Endothelial cell (in vitro differentiated cells): ENCODE measurements around the gene OTUB2. TPM values are rescaled to one million over a fixed set of nuclear protein-coding genes. Genes with fewer than 3 reads are reported as not detected.

Experiments used
- DNase-seq: peaks from one replicate; pipeline ENCODE4 v3.0.0; 2021; ENCODE audit warnings: low spot score
- H3K27ac Mint-ChIP-seq: one replicate; pipeline ENCODE4 v1.8.0; 2021; ENCODE audit warnings: mixed read lengths, inconsistent platforms; ENCODE audit not compliant: unreplicated experiment
- H3K27me3 Mint-ChIP-seq: one replicate; pipeline ENCODE4 v1.8.0; 2021; ENCODE audit warnings: mild to moderate bottlenecking, moderate library complexity, mixed read lengths, inconsistent platforms; ENCODE audit not compliant: unreplicated experiment
- H3K36me3 Mint-ChIP-seq: one replicate; pipeline ENCODE4 v1.8.0; 2021; ENCODE audit warnings: mild to moderate bottlenecking, low read depth, mixed read lengths, inconsistent platforms; ENCODE audit not compliant: unreplicated experiment
- H3K4me1 Mint-ChIP-seq: one replicate; pipeline ENCODE4 v1.8.0; 2021; ENCODE audit warnings: mild to moderate bottlenecking, mixed read lengths, inconsistent platforms; ENCODE audit not compliant: unreplicated experiment
- H3K4me3 Mint-ChIP-seq: one replicate; pipeline ENCODE4 v1.8.0; 2021; ENCODE audit warnings: mild to moderate bottlenecking, mixed read lengths, inconsistent platforms; ENCODE audit not compliant: unreplicated experiment
- H3K9me3 Mint-ChIP-seq: one replicate; pipeline ENCODE4 v1.8.0; 2021; ENCODE audit warnings: mixed read lengths, inconsistent platforms; ENCODE audit not compliant: unreplicated experiment
- total RNA-seq: library from RNA; stranded (reverse); fragmentation: NEBNext Ultra II Directional; extraction: Animal tissue kit (Norgen Biotek cat#: 25700); gene quantifications from one replicate; pipeline ENCODE4 v1.2.1, GENCODE V29; 2021; ENCODE audit not compliant: unreplicated experiment
- TF ChIP-seq, protein P1 (sequence below): fragments of 200-600 bp; sonication (generic); IDR thresholded peaks from one replicate; pipeline ENCODE4 v1.5.0; 2021; ENCODE audit warnings: antibody characterized with exemption; ENCODE audit not compliant: unreplicated experiment

The OTUB2 gene
- total RNA-seq, 1 donor from 2014 or later: 2.3 TPM

DNA sequence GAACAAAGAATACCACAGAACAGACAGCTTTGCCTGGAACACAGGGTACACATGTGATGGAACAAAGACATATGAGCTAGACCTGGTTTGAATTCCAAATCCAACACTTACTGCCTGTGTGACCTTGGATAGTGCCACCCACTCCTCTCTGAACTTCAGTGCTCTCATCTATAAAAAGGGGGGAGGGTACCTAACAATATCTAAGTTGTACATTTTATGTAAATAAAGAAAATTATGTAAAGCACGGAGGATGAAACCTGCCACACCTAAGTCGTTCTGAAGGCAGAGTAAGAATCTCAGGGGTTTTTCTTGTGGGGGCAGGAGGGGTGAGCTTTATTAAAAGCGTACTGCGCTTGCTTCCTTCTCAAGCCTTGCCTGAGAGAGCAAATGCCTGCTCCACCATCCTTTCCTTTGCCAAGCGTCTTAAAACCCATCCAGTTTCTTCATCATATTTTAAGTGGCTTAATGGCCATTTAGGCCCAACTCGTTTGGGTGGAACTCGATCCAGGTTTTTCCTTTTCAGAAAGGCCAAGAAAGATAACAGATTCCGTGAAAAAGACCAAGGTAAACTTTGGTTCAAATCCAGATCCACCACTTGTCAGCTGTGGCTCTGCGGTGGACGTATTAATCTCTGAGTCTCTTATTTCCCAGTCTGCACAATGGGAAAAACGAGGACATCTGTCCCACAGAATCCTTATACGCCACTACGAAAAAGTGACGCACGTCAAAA lies 53.9 kb downstream of the OTUB2 start:
- TF ChIP-seq, protein P1, sequence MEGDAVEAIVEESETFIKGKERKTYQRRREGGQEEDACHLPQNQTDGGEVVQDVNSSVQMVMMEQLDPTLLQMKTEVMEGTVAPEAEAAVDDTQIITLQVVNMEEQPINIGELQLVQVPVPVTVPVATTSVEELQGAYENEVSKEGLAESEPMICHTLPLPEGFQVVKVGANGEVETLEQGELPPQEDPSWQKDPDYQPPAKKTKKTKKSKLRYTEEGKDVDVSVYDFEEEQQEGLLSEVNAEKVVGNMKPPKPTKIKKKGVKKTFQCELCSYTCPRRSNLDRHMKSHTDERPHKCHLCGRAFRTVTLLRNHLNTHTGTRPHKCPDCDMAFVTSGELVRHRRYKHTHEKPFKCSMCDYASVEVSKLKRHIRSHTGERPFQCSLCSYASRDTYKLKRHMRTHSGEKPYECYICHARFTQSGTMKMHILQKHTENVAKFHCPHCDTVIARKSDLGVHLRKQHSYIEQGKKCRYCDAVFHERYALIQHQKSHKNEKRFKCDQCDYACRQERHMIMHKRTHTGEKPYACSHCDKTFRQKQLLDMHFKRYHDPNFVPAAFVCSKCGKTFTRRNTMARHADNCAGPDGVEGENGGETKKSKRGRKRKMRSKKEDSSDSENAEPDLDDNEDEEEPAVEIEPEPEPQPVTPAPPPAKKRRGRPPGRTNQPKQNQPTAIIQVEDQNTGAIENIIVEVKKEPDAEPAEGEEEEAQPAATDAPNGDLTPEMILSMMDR: no peak
- H3K4me1 Mint-ChIP-seq: peaks cover 33% of the 10 kb centered on the region
- peaks cover 17% of the 10 kb centered on the region for H3K36me3 Mint-ChIP-seq
- DNase-seq: no peak
- peak overlapping the region; percentile 82 for H3K27ac Mint-ChIP-seq
- peaks cover 5% of the 10 kb centered on the region for H3K27me3 Mint-ChIP-seq
- H3K4me3 Mint-ChIP-seq: peak overlapping the region; percentile 100
- no peaks in the 10 kb centered on the region for H3K9me3 Mint-ChIP-seq

DNA sequence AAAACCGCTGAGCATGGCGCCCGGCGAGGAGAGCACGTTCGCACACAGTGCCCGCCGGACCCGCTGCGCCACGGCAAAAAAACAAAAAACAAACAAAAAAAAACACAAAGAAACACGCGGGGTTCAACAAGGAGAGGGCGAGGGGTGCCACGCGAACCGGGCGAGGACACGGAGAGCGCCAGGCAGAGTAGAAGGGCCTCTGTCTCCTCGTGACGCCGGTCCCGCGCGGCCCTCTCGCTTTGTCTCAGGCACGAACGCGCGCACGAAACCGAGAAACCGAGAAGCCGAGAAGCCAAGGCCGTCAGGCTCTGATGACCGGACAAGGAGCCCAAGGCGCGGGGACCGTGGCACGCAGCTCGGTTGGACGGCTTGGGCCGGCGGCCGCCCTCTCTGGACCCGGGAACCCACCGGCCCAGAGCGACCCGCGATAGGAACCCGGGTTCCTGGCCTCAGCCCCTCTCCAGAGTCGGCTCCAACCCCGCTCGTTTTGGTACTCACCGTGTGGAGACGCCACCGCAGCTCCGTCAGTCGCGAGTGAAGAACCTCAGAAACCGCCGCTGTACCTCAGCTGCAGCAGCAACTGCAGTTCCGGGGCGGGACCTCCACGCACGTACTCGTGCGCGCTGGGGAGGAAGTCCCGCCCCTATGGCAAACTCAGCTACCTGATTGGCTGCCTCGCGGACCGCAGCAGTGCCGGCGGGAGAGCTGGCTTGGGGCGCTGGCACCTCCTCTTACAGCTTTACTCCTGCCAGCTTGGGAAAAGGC lies 54.7 kb downstream of the OTUB2 start, which contains the start of the genes DDX24 and IFI27L1:
Gene DDX24, minus strand, starts transcription at position 582 of the 765 bp plus-strand sequence. CDS start 1,460 bp downstream, outside the sequence.
Gene IFI27L1, plus strand, starts transcription at position 690 of the 765 bp plus-strand sequence. CDS start 15,628 bp downstream, outside the sequence.
- peak; percentile 94 for DNase-seq
- Mint-ChIP-seq H3K27ac (peak within 1 kb of the TSS; percentile 82), H3K36me3 (peaks cover 11% of the 10 kb centered on the region), H3K4me1 (peaks cover 33% of the 10 kb centered on the region), H3K27me3 (peaks cover 5% of the 10 kb centered on the region), H3K9me3 (no peaks in the 10 kb centered on the region), H3K4me3 (peak within 1 kb of the TSS; percentile 100)
- TF ChIP-seq, protein P1: no peak

DNA sequence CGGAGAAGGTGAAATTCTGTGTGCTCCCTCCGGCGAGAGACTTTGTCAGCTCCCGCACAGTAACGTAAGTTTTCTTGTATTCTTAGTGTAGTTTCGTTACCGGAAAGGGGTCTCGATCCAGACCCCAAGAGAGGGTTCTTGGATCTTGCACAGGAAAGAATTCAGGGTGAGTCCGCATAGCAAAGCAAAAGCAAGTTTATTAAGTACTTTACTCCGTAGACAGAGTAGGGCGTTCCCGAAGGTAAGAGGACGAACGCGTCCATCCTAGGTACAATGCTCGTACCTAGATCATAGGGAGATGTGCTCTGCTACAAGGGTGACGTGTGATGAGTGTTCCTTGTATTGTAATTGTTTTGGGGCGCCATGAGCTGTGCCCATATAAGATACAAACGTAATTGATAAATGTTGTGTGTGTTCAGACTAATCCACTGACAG lies 55.3 kb downstream of the OTUB2 start:
- Mint-ChIP-seq H3K36me3 (peaks cover 11% of the 10 kb centered on the region), H3K4me1 (peaks cover 33% of the 10 kb centered on the region), H3K27ac (peak overlapping the region; percentile 58), H3K27me3 (peaks cover 5% of the 10 kb centered on the region), H3K4me3 (peak overlapping the region; percentile 97), H3K9me3 (no peaks in the 10 kb centered on the region)
- no peak for DNase-seq
- TF ChIP-seq, protein P1: no peak

DNA sequence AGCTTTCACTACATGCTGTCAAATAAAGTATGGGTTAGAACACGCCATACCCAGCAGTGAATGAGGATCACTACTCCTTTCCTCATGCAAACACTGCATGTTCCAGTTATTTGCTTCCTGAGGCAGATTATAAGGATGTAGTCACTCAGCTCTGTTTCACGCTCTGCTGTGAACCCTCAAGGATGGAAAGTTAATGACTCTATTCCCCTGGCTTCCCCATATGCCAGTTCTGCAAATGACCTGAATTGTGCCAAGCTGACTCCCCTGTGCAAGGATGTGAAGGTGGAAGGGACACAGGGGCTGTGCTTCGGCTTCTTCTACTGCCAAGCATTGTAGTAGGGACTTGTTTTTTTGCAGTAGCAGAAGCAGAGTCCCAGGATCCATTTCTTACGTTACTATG lies 61.8 kb downstream of the OTUB2 start:
- no peak for DNase-seq
- no peaks in the 10 kb centered on the region for H3K36me3 Mint-ChIP-seq
- peaks cover 3% of the 10 kb centered on the region for H3K4me1 Mint-ChIP-seq
- H3K9me3 Mint-ChIP-seq: no peaks in the 10 kb centered on the region
- no peak overlapping the region for H3K27ac Mint-ChIP-seq
- no peak overlapping the region for H3K4me3 Mint-ChIP-seq
- no peaks in the 10 kb centered on the region for H3K27me3 Mint-ChIP-seq
- TF ChIP-seq, protein P1: no peak
